GM19324 (cell line): ENCODE results near the gene NKD2.

Experiments
- ATAC-seq: cut with Tn5 transposase; IDR thresholded peaks from one replicate; pipeline ENCODE4 v1.9.1; 2021; ENCODE audit warnings: mild to moderate bottlenecking, moderate library complexity; ENCODE audit not compliant: unreplicated experiment, low FRiP score

The NKD2 gene

GRCh38 chr5:978054-978453 lies 30.5 kb upstream of the NKD2 start:
- no peak for ATAC-seq

GRCh38 chr5:978693-979092 lies 29.9 kb upstream of the NKD2 start:
- ATAC-seq = no peak

GRCh38 chr5:979100-979817 lies 29.3 kb upstream of the NKD2 start:
- ATAC-seq = no peak

GRCh38 chr5:980001-980588 lies 28.5 kb upstream of the NKD2 start:
- no peak for ATAC-seq

GRCh38 chr5:980966-981365 lies 27.6 kb upstream of the NKD2 start:
- no peak for ATAC-seq

GRCh38 chr5:981456-981855 lies 27.1 kb upstream of the NKD2 start:
- ATAC-seq = no peak

- no peak for ATAC-seq
Observed at GRCh38 chr5:982377-983237, 26.0 kb upstream of the NKD2 start.

GRCh38 chr5:983238-983524 lies 25.4 kb upstream of the NKD2 start:
- ATAC-seq = no peak

- ATAC-seq = no peak
Observed at GRCh38 chr5:983568-983967, 25.0 kb upstream of the NKD2 start.

- no peak for ATAC-seq
Observed at GRCh38 chr5:984774-985173, 23.8 kb upstream of the NKD2 start.

GRCh38 chr5:987761-988160 lies 20.8 kb upstream of the NKD2 start:
- ATAC-seq = no peak

GRCh38 chr5:988322-988721 lies 20.3 kb upstream of the NKD2 start:
- ATAC-seq = no peak

- ATAC-seq = no peak
Observed at GRCh38 chr5:989961-990530, 18.6 kb upstream of the NKD2 start.

- no peak for ATAC-seq
Observed at GRCh38 chr5:991472-992267, 16.9 kb upstream of the NKD2 start.

GRCh38 chr5:994272-994607 lies 14.4 kb upstream of the NKD2 start:
- ATAC-seq = no peak

GRCh38 chr5:994821-995220 lies 13.8 kb upstream of the NKD2 start:
- no peak for ATAC-seq

- ATAC-seq = no peak
Observed at GRCh38 chr5:995318-995717, 13.3 kb upstream of the NKD2 start.

- no peak for ATAC-seq
Observed at GRCh38 chr5:997001-997474, 11.6 kb upstream of the NKD2 start.

GRCh38 chr5:997711-998110 lies 10.9 kb upstream of the NKD2 start:
- ATAC-seq = no peak

- ATAC-seq = no peak
Observed at GRCh38 chr5:998246-999031, 10.2 kb upstream of the NKD2 start.
